ENCODE results near the gene NEDD8.
A peak's percentile ranks its signal among the peaks of the same experiment; 100 is the strongest.

The NEDD8 gene

DNA sequence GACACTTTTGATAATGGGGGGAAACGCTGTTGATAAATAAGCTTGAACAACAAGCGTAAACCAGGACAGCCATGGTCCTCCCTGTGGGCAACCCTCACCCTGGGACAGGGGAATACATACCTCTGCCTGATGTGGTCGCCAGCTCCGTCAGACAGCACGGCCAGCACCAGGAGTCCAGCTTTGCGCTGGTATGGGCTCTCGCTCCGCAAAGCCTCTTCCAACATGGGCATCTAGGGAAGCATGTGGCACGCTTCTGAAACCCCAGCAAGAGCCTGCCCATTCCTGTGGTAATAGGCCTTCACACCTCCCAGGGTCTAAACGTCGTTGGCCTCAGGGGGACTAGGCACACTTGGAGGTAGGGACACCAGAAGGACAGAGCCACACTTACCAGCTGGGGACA lies 46.4 kb downstream of the NEDD8 start:
- Mint-ChIP-seq H3K27ac (no peak overlapping the region), H3K36me3 (ENCODE audit: low read depth) (peaks cover 37% of the 10 kb centered on the region), H3K27me3 (ENCODE audit: low read depth) (no peaks in the 10 kb centered on the region), H3K4me1 (ENCODE audit: low read depth) (peaks cover 18% of the 10 kb centered on the region), H3K9me3 (no peaks in the 10 kb centered on the region), H3K4me3 (no peak overlapping the region)
- DNase-seq (ENCODE audit: low spot score), result no peak

DNA sequence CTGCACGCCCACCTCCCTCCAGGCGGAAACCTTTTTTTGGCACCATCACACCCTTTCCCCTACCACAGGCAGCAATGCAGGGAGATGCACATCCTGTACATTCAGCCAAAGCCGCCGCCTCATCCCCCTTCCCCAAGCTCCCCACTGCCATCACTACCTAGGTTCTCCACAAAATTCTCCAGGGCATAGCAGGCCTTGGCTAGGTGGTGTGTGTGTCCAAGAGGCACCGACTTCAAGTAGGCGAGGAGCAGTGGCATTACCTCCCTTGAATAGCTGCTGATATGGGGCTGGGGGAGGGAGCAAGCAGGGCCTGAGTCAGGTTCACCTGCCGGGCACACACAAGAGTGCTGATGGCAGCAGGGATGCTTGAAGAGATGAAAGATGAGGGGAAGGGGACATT lies 47.1 kb downstream of the NEDD8 start:
- Mint-ChIP-seq H3K4me3 (no peak overlapping the region), H3K4me1 (ENCODE audit: low read depth) (peaks cover 17% of the 10 kb centered on the region), H3K9me3 (no peaks in the 10 kb centered on the region), H3K27ac (no peak overlapping the region), H3K27me3 (ENCODE audit: low read depth) (no peaks in the 10 kb centered on the region), H3K36me3 (ENCODE audit: low read depth) (peaks cover 37% of the 10 kb centered on the region)
- no peak for DNase-seq (ENCODE audit: low spot score)

DNA sequence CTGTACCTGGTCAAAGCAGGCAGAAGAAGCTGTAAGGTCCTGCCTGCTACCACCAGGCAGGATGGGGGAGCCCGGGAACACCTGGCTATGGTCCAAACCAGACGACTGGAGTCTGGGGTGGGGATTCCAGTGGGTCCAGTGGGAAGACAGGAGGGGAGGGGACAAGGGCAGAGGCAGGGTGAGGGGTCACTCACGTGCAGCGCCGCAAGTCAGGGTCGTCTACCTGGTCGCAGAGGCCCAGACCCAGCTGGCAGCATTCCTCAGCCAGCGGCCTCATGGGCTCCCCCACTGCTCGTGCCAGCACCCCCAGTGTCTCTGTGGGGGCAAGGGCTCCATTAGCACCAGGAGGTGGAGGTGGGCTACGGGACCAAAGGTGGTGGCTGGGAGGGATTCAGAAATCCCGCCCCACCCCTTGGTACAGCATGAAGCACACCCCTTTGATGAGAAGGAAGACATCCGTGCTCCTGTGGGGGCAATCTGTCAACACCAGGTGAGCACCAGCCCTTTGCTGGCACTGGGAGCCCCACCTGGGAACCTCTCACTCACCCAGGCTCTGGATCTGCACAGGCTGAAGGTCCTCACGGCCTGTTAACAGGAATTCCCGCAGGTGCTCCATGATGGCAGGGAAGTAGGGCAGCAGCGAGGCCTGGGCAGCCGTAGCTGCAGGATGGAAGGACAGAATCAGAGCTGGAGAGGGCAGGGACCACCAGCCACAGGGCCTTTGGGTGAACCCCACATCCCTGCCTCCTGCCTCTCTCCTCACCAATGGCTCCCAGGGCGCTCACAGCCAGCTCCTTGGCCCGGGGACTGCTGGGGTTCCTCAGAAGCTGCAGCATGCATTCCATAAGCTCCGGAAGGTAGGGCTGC lies 47.8 kb downstream of the NEDD8 start:
- no peaks in the 10 kb centered on the region for H3K27me3 Mint-ChIP-seq (ENCODE audit: low read depth)
- no peaks in the 10 kb centered on the region for H3K9me3 Mint-ChIP-seq
- peaks cover 13% of the 10 kb centered on the region for H3K4me1 Mint-ChIP-seq (ENCODE audit: low read depth)
- peaks cover 42% of the 10 kb centered on the region for H3K36me3 Mint-ChIP-seq (ENCODE audit: low read depth)
- H3K4me3 Mint-ChIP-seq, result no peak overlapping the region
- H3K27ac Mint-ChIP-seq, result no peak overlapping the region
- DNase-seq (ENCODE audit: low spot score), result no peak

DNA sequence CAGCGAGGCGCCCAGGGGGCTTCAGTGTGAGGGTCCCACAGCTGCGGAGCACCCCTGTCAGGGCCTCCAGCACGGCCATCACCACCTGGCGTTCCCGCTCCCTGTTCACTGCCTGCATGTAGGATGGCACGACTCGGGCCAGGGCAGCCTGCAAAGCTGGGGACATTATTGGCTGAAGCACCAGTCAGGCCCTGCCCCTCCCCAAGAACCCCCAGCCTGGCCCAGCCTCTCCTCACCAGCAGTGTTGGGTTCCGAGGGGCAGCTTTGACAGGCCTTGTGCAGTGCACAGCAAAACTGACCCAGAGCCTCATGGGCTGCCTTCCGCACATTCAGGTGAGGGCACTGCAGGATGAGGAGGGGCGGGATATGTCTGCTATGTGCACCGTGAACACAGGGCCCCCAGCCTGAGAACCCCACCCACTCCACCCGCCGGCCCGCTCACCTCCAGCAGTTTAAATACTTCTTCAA lies 49.1 kb downstream of the NEDD8 start:
- no peak overlapping the region for H3K4me3 Mint-ChIP-seq
- no peak overlapping the region for H3K27ac Mint-ChIP-seq
- H3K4me1 Mint-ChIP-seq (ENCODE audit: low read depth), result peaks cover 10% of the 10 kb centered on the region
- no peaks in the 10 kb centered on the region for H3K27me3 Mint-ChIP-seq (ENCODE audit: low read depth)
- H3K36me3 Mint-ChIP-seq (ENCODE audit: low read depth), result peaks cover 52% of the 10 kb centered on the region
- H3K9me3 Mint-ChIP-seq, result no peaks in the 10 kb centered on the region
- no peak for DNase-seq (ENCODE audit: low spot score)

DNA sequence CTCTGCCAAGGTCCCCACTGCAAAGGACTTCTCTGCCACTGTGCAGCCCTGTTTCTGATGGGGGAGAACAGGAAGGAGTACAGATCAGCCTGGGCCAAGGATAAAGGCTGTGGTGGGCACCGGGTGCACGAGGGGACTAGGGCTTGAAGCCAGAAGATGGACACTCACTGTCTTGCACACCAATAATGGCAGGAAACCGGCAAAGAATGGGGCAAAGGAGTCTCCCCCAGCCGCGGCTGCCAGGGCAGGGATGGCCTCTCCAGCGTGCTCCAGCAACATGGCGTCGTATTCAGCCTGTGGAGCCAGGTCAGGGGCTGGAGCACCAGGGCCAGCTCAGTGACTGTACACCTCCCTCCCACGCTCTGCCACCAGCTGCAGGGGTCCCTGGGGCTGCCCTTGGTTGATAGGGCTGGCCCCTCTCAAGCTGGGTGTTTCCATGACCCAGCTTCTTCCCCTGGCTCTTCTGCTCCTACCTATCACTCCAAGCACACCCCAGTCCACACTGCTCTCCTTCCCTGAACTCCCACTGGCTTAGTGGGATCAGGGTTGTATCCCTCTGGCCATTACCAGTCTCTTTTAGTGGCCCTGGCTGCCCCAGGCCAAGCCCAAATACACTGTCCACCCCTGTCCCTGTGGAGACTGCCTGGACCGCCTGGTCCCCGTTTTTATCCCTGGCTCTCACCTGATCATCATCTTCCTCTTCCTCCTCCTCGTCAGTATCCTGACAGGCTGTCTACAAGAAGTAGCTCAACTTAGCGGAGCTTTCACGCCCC lies 49.9 kb downstream of the NEDD8 start:
- Mint-ChIP-seq H3K4me3 (no peak overlapping the region), H3K27me3 (ENCODE audit: low read depth) (no peaks in the 10 kb centered on the region), H3K36me3 (ENCODE audit: low read depth) (peaks cover 56% of the 10 kb centered on the region), H3K9me3 (no peaks in the 10 kb centered on the region), H3K4me1 (ENCODE audit: low read depth) (peaks cover 4% of the 10 kb centered on the region), H3K27ac (peak overlapping the region; percentile 55)
- no peak for DNase-seq (ENCODE audit: low spot score)

DNA sequence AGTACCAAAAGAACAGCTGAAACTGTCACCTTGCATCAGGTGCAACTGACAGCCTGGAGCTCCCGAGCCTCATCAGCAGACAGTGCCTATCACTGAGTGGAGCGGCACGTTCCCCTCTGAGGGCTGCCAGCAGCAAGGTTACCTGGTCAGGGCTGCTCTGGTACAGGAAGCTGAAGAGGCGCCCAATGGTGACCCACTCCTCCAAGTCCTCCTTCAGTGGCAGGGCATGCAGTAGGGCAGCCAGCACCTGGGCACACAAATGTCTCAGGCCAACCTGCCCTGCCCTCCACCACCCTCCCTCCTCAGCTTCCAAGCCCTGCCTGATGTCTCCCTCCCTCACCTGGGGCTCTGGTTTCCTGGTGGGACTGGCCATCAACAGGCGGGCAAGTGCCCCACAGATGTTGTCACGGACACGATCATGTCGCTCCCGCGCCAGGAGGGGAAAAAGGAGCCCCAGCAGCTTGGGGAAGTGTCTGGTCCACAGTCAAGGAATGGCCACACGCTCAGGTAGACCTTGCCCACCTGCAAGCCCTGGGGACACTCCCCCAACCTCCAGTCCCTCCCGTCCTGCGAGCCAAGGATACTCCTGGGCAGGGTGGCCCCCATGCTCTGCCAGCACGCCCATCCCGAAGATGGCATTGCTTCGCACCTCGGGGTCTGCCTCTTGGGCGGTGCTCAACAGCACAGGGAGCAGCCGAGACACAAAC lies 50.6 kb downstream of the NEDD8 start:
- no peak overlapping the region for H3K4me3 Mint-ChIP-seq
- H3K27ac Mint-ChIP-seq, result no peak overlapping the region
- peaks cover 58% of the 10 kb centered on the region for H3K36me3 Mint-ChIP-seq (ENCODE audit: low read depth)
- H3K4me1 Mint-ChIP-seq (ENCODE audit: low read depth), result no peaks in the 10 kb centered on the region
- no peaks in the 10 kb centered on the region for H3K27me3 Mint-ChIP-seq (ENCODE audit: low read depth)
- H3K9me3 Mint-ChIP-seq, result no peaks in the 10 kb centered on the region
- DNase-seq (ENCODE audit: low spot score), result no peak

DNA sequence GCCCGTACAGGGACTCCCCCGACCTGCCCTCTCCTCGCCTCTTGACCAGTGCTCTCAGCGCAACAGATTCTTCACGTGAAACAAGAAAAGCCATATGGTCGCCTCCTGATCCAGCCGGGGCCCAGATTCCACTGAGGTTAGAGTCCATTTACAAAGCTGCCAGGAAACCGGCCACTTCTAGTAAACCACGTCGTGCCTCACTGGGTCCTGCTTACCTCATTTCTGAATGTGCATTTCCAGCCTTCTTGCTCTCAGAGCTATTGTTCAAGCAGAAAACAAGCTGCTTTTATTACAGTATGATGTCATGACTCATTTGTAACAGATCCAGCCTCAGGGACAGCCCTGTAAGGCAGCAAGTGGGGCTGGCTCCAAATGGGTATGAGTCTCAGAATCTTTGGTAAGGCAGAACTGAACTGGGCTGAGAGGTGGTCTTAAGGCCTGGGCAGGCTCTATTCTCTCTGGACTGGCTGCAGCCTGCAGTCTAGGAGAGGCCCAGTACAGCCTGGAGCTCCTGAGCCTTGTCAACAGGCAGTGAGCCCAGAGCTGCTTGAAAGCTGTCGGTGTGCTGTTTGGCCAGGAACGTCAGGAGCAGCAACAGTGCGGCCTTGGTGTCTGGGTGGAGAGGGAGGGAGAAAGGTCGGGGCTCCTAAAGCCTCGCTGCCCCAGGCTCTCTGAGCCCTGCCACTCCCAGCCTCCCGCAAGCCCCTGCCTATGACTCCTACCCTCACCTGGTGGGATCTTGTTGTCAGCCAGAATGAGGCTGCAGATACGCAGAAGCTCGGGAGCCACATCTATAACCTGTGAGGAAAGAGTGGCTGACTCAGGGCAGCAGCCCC lies 52.0 kb downstream of the NEDD8 start:
- Mint-ChIP-seq H3K36me3 (ENCODE audit: low read depth) (peaks cover 54% of the 10 kb centered on the region), H3K27me3 (ENCODE audit: low read depth) (no peaks in the 10 kb centered on the region), H3K9me3 (no peaks in the 10 kb centered on the region), H3K4me3 (no peak overlapping the region), H3K27ac (peak overlapping the region; percentile 26), H3K4me1 (ENCODE audit: low read depth) (peaks cover under 1% of the 10 kb centered on the region)
- no peak for DNase-seq (ENCODE audit: low spot score)

DNA sequence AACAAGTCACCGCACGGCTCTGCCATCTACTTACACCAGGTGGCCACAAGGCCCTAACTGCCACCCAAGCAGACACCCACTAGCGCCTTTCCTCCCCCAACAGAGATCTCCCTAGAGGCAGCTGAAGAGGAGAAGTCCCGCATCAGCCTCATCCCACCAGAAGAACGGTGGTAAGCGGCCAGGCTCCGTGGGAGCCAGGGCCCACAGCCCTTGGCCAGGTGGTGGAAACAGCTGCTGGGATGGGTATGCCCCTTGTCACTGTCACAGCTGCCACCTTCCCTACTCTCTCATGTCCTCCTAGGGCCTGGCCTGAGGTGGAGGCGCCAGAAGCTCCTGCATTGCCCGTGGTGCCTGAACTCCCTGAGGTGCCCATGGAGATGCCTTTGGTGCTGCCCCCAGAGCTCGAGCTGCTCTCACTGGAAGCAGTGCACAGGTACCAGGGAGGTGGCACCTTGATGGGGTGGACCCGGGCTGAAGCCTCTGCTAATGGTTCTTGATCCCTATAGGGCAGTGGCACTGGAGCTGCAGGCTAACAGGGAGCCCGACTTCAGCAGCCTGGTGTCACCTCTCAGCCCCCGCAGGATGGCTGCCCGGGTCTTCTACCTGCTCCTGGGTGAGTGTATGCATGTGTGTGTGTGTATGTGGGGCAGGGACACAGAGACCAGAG lies 52.7 kb downstream of the NEDD8 start:
- Mint-ChIP-seq H3K36me3 (ENCODE audit: low read depth) (peaks cover 59% of the 10 kb centered on the region), H3K4me3 (no peak overlapping the region), H3K4me1 (ENCODE audit: low read depth) (peaks cover 6% of the 10 kb centered on the region), H3K9me3 (no peaks in the 10 kb centered on the region), H3K27me3 (ENCODE audit: low read depth) (no peaks in the 10 kb centered on the region), H3K27ac (no peak overlapping the region)
- DNase-seq (ENCODE audit: low spot score), result no peak

DNA sequence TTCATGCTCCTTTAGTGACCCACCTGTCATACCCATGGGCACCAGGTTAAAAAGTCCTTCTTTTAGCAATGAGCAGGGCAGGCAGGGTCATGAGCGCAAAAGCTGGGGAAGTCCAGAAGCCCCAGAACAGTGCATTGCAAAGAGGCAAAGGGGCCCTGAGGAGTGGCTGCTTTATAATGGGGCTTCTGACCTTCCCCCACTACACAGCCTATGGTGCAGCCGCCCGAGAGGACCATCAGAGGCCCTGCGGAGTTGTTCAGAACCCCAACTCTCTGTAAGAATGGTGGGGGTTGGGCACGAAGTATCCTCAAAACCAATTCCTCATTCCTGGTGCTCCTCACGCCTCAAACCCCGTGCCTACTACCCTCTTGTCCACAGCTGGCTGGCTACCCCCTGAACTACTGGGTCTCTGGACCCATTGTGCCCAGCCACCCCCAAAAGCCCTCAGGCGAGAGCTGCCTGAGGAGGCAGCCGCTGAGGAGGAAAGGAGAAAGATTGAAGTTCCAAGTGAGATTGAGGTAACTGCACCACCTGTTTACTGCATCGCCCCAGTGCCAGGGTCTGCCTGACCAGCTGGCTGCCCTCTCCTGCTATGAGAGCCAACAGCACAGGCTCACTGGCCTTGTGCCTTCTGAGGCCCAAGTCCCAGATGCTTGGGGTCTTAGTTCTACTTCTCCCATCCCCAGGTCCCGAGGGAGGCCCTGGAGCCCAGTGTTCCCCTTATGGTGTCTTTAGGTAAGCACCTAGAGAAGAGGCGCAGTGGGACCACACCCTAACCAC lies 53.6 kb downstream of the NEDD8 start:
- peaks cover 64% of the 10 kb centered on the region for H3K36me3 Mint-ChIP-seq (ENCODE audit: low read depth)
- no peak overlapping the region for H3K4me3 Mint-ChIP-seq
- H3K27me3 Mint-ChIP-seq (ENCODE audit: low read depth), result no peaks in the 10 kb centered on the region
- H3K9me3 Mint-ChIP-seq, result no peaks in the 10 kb centered on the region
- DNase-seq (ENCODE audit: low spot score), result no peak
- H3K27ac Mint-ChIP-seq, result no peak overlapping the region
- H3K4me1 Mint-ChIP-seq (ENCODE audit: low read depth), result peaks cover 6% of the 10 kb centered on the region

DNA sequence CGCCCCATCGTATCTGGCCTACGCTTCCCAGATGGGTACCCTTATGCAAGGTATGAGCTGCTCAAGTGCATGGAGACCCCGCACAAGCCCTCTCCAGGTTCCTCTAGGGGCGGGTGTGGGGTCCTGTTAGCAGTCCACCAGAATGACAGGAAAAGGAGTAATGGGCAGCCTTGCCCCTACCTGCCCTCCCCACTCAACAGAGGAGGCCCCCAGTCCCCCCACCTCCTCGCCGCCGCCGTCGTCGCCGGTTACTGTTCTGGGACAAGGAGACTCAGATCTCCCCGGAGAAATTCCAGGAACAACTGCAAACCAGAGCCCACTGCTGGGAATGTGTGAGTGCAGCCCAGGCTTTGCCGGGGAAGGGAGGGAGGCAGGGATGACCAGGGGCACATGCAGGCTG lies 54.3 kb downstream of the NEDD8 start:
- no peaks in the 10 kb centered on the region for H3K27me3 Mint-ChIP-seq (ENCODE audit: low read depth)
- peaks cover 65% of the 10 kb centered on the region for H3K36me3 Mint-ChIP-seq (ENCODE audit: low read depth)

DNA sequence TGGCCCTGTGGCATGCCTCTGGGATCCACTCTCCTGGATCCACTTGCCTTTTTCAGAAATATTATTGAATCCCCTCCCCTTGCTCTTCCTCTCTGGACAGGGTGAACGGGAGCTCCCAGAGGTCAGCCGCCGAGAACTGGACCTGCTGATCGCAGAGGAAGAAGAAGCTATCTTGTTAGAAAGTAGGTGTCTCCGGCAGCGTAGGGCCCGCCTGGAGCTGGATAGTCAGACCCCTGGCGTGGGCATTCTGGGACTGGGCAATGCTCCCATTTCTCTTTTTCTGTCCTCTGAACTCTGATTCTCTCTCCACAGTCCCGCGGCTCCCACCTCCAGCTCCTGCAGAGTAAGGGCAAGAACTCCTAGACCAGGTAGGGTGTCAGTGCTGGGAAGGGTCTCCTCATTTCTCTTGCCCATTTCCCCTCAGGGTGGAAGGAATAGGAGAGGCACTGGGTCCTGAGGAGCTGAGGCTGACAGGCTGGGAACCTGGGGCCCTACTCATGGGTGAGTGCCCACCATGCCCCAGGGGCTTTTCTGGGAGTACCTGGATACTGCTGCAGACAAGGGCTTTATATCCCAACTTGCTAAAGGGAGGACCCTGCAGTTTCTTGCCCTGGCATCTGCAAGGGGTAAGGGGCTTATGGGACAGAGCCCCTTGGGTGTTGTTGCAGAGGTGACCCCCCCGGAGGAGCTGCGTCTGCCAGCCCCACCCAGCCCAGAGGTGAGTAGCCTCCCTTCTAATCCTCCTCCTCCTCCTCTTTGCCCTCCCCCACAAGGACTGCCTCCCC lies 54.9 kb downstream of the NEDD8 start:
- no peak for DNase-seq (ENCODE audit: low spot score)
- H3K27me3 Mint-ChIP-seq (ENCODE audit: low read depth), result no peaks in the 10 kb centered on the region
- H3K27ac Mint-ChIP-seq, result no peak overlapping the region
- no peaks in the 10 kb centered on the region for H3K9me3 Mint-ChIP-seq
- peaks cover 63% of the 10 kb centered on the region for H3K36me3 Mint-ChIP-seq (ENCODE audit: low read depth)
- peaks cover 9% of the 10 kb centered on the region for H3K4me1 Mint-ChIP-seq (ENCODE audit: low read depth)
- H3K4me3 Mint-ChIP-seq, result no peak overlapping the region

More for the DNA sequence above, 54.3 kb downstream of the NEDD8 start:
- Mint-ChIP-seq H3K27ac (no peak overlapping the region), H3K4me1 (ENCODE audit: low read depth) (peaks cover 7% of the 10 kb centered on the region), H3K9me3 (no peaks in the 10 kb centered on the region), H3K4me3 (no peak overlapping the region)
- no peak for DNase-seq (ENCODE audit: low spot score)

DNA sequence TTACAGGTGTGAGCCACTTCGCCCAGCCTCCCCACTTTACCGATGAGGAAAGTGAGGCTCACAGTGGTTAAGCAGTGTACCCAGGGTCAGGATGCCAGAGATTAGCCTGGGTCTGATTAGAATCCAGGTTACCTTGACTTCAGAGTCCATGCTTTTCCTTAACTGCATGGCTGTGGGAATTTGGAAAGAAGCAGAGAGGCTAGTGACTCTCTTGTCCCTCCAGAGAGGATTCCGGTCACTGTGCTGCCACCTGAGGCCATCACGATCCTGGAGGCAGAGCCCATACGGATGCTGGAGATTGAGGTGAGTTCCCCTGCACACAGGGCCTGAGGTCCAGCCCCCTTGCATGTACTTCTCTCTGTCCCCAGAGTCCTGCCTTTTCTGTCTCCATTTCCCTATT lies 55.6 kb downstream of the NEDD8 start:
- H3K27ac Mint-ChIP-seq, result no peak overlapping the region
- no peak for DNase-seq (ENCODE audit: low spot score)
- H3K9me3 Mint-ChIP-seq, result no peaks in the 10 kb centered on the region
- peaks cover 62% of the 10 kb centered on the region for H3K36me3 Mint-ChIP-seq (ENCODE audit: low read depth)
- peaks cover 9% of the 10 kb centered on the region for H3K4me1 Mint-ChIP-seq (ENCODE audit: low read depth)
- H3K4me3 Mint-ChIP-seq, result no peak overlapping the region
- no peaks in the 10 kb centered on the region for H3K27me3 Mint-ChIP-seq (ENCODE audit: low read depth)

Measured in T-helper 2 cell treated with Interferon-gamma antibody and Interleukin-4, amounts not matched to agents 5 μg/mL and 100 μg/mL, for 36 hours (primary cell).